Ishikawa (cell line): ENCODE data around the gene ZBTB38.

Source experiments
- CEBPB ChIP-seq: IDR thresholded peaks from 2 replicates; pipeline ENCODE4 v1.6.1; 2012
- CREB1 ChIP-seq: IDR thresholded peaks from 2 replicates; pipeline ENCODE4 v1.6.1; 2012; ENCODE audit warnings: low read depth
- EGR1 ChIP-seq: IDR thresholded peaks from 2 replicates; pipeline ENCODE4 v1.6.1; 2012
- EP300 ChIP-seq: IDR thresholded peaks from 2 replicates; pipeline ENCODE4 v1.6.1; 2012; ENCODE audit warnings: borderline replicate concordance
- FOXM1 ChIP-seq: IDR thresholded peaks from 2 replicates; pipeline ENCODE4 v1.6.1; 2012; ENCODE audit warnings: low read depth, borderline replicate concordance
- MAX ChIP-seq: IDR thresholded peaks from 2 replicates; pipeline ENCODE4 v1.6.1; 2012
- NFIC ChIP-seq: IDR thresholded peaks from 2 replicates; pipeline ENCODE4 v1.6.1; 2012
- RAD21 ChIP-seq: IDR thresholded peaks from 2 replicates; pipeline ENCODE4 v1.6.1; 2012; ENCODE audit warnings: low read depth
- REST ChIP-seq: IDR thresholded peaks from 2 replicates; pipeline ENCODE4 v1.6.1; 2012; ENCODE audit warnings: low read depth, mild to moderate bottlenecking
- TAF1 ChIP-seq: IDR thresholded peaks from 2 replicates; pipeline ENCODE4 v1.6.1; 2012; ENCODE audit warnings: low read depth, mild to moderate bottlenecking
- TCF12 ChIP-seq: IDR thresholded peaks from 2 replicates; pipeline ENCODE4 v1.6.1; 2012; ENCODE audit warnings: low read depth
- TEAD4 ChIP-seq: IDR thresholded peaks from 2 replicates; pipeline ENCODE4 v1.6.1; 2012
- USF1 ChIP-seq: IDR thresholded peaks from 2 replicates; pipeline ENCODE4 v1.6.1; 2012
- YY1 ChIP-seq: IDR thresholded peaks from 2 replicates; pipeline ENCODE4 v1.6.1; 2012; ENCODE audit warnings: low read depth
- ZBTB7A ChIP-seq: IDR thresholded peaks from 2 replicates; pipeline ENCODE4 v1.6.1; 2012; ENCODE audit warnings: low read depth

Gene ZBTB38

GRCh38 chr3:141353652-141354495 lies 14.4 kb upstream of the ZBTB38 start:
- TF ChIP-seq MAX (no peak), EP300 (no peak), CREB1 (no peak), ZBTB7A (no peak), NFIC (no peak), TCF12 (no peak), TEAD4 (no peak), FOXM1 (no peak), CEBPB (no peak), TAF1 (no peak), RAD21 (no peak), REST (no peak), EGR1 (no peak), USF1 (no peak), YY1 (no peak)

- TF ChIP-seq USF1 (no peak), TEAD4 (no peak), NFIC (no peak), CEBPB (no peak), FOXM1 (no peak), YY1 (no peak), TAF1 (no peak), MAX (no peak), CREB1 (no peak), EP300 (no peak), EGR1 (no peak), RAD21 (no peak), ZBTB7A (no peak), TCF12 (no peak), REST (no peak)
These were observed 13.8 kb upstream of the ZBTB38 start for GRCh38 chr3:141354517-141354916.

- TF ChIP-seq MAX (no peak), CREB1 (no peak), TEAD4 (no peak), YY1 (no peak), RAD21 (no peak), EP300 (no peak), CEBPB (no peak), EGR1 (no peak), ZBTB7A (no peak), TCF12 (no peak), NFIC (no peak), REST (no peak), FOXM1 (no peak), TAF1 (no peak)
These were observed 13.1 kb upstream of the ZBTB38 start for GRCh38 chr3:141355242-141355641.

GRCh38 chr3:141356046-141356445 lies 12.3 kb upstream of the ZBTB38 start:
- TF ChIP-seq TEAD4 (no peak), YY1 (no peak), EP300 (no peak), EGR1 (no peak), RAD21 (no peak), REST (no peak), USF1 (no peak), CREB1 (no peak), MAX (no peak), CEBPB (no peak), NFIC (no peak), FOXM1 (no peak), TCF12 (no peak), ZBTB7A (no peak), TAF1 (no peak)
